PC-3 (cell line): ENCODE measurements around the gene PATL2.

Source experiments
- EZH2 ChIP-seq: fragments of 300-600 bp; sonication (generic); IDR thresholded peaks from one replicate; pipeline ENCODE4 v1.6.1; 2017; ENCODE audit warnings: antibody characterized with exemption, mild to moderate bottlenecking, low read length; ENCODE audit not compliant: unreplicated experiment
- TF ChIP-seq, protein P1 (sequence below): fragments of 300-600 bp; sonication (generic); conservative IDR thresholded peaks from 2 replicates; pipeline ENCODE4 v1.5.1; 2017; ENCODE audit warnings: antibody characterized with exemption, low read depth, mild to moderate bottlenecking, low read length

GRCh38 chr15:44734839-44735481 is 23.8 kb upstream of the PATL2 start:
- TF ChIP-seq, protein P1, sequence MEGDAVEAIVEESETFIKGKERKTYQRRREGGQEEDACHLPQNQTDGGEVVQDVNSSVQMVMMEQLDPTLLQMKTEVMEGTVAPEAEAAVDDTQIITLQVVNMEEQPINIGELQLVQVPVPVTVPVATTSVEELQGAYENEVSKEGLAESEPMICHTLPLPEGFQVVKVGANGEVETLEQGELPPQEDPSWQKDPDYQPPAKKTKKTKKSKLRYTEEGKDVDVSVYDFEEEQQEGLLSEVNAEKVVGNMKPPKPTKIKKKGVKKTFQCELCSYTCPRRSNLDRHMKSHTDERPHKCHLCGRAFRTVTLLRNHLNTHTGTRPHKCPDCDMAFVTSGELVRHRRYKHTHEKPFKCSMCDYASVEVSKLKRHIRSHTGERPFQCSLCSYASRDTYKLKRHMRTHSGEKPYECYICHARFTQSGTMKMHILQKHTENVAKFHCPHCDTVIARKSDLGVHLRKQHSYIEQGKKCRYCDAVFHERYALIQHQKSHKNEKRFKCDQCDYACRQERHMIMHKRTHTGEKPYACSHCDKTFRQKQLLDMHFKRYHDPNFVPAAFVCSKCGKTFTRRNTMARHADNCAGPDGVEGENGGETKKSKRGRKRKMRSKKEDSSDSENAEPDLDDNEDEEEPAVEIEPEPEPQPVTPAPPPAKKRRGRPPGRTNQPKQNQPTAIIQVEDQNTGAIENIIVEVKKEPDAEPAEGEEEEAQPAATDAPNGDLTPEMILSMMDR = no peak
- no peak for TF ChIP-seq EZH2
